Endothelial cell of umbilical vein (primary cell): Measurements from ENCODE around the gene SYNE1. TPM values are rescaled to one million over a fixed set of nuclear protein-coding genes. Genes with fewer than 3 reads are reported as not detected.

Experiments used
- BruUV-seq: library from RNA; stranded (reverse); fragments of 400-500 nt; replicated peaks from 2 replicates; lab custom pipeline; 2021; lab: Mats Ljungman, UMichigan
- CTCF ChIA-PET: fragments of 300-600, 350-600 bp; sonication (Branson Sonifier 250); formaldehyde crosslinking; loops from one replicate; lab custom pipeline; 2021; ENCODE audit warnings: antibody characterized with exemption, inconsistent platforms; lab: Charles Lee
- POLR2A ChIA-PET: fragments of 300-600, 350-600 bp; sonication (Branson Sonifier 250); formaldehyde crosslinking; loops from one replicate; lab custom pipeline; 2021; ENCODE audit warnings: antibody characterized with exemption, inconsistent platforms; lab: Charles Lee
- DNase-seq: peaks from one replicate; pipeline ENCODE4 v3.0.0-alpha.2; 2011; ENCODE audit warnings: low read depth, low spot score
- FAIRE-seq: peaks from 2 replicates; lab custom pipeline; 2011; peaks lifted over from hg19 to GRCh38; lab: Jason Lieb, UNC
- H2AFZ ChIP-seq: 2 replicates; pipeline ENCODE4 v1.6.0; 2012; ENCODE audit warnings: low read depth, low read length, control low read depth, inconsistent platforms
- H3K27ac ChIP-seq: 2 replicates; pipeline ENCODE4 v1.5.1; 2011; ENCODE audit warnings: low read depth, mild to moderate bottlenecking, control low read depth, low read length, moderate library complexity; ENCODE audit not compliant: insufficient read depth
- H3K27me3 ChIP-seq, 2 experiments: 2 replicates each; pipeline versions ENCODE4 v1.6.0 to v1.6.1; 2011; ENCODE audit warnings: low read length in 2 of 2, mixed read lengths in 1 of 2; ENCODE audit not compliant: control insufficient read depth in 2 of 2, insufficient read depth in 2 of 2
- H3K36me3 ChIP-seq, 2 experiments: 2 replicates in 1 of 2; 3 replicates in 1 of 2; pipeline ENCODE4 v1.5.1; 2011; ENCODE audit warnings: low read length in 2 of 2, mild to moderate bottlenecking in 1 of 2, moderate library complexity in 1 of 2; ENCODE audit not compliant: control insufficient read depth in 2 of 2, insufficient read depth in 2 of 2; ENCODE audit errors: extremely low read depth in 1 of 2
- H3K4me1 ChIP-seq: 3 replicates; pipeline ENCODE4 v1.5.1; 2011; ENCODE audit warnings: mild to moderate bottlenecking, low read length; ENCODE audit not compliant: control insufficient read depth, insufficient read depth; ENCODE audit errors: extremely low read depth
- H3K4me2 ChIP-seq: 2 replicates; pipeline ENCODE4 v1.6.1; 2011; ENCODE audit warnings: low read length, control low read depth, mixed read lengths; ENCODE audit not compliant: insufficient read depth
- H3K4me3 ChIP-seq, 3 experiments: fragments of 200-600 bp in 1 of 3; sonication (generic), shearing (Covaris generic) in 1 of 3; replicated peaks in 1 of 3; 2 replicates each; pipeline ENCODE4 v1.5.1; 2011 to 2016; ENCODE audit warnings: control low read depth in 3 of 3, low read length in 3 of 3, mild to moderate bottlenecking in 2 of 3, inconsistent platforms in 1 of 3, low read depth in 1 of 3, moderate library complexity in 1 of 3; ENCODE audit not compliant: insufficient read depth in 1 of 3
- H3K79me2 ChIP-seq: 2 replicates; pipeline ENCODE4 v1.6.0; 2012; ENCODE audit warnings: low read length, inconsistent platforms; ENCODE audit not compliant: control insufficient read depth, insufficient read depth
- H3K9ac ChIP-seq: replicated peaks from 2 replicates; pipeline ENCODE3; 2011; ENCODE audit warnings: low read length, control low read depth; ENCODE audit not compliant: insufficient read depth; ENCODE audit errors: extremely low read depth
- H3K9me1 ChIP-seq: replicated peaks from 3 replicates; pipeline ENCODE4 v1.6.0; 2011; ENCODE audit warnings: mild to moderate bottlenecking, low read length; ENCODE audit not compliant: control insufficient read depth, insufficient read depth; ENCODE audit errors: extremely low read depth
- H3K9me3 ChIP-seq: replicated peaks from 2 replicates; pipeline ENCODE4 v1.5.1; 2012; ENCODE audit warnings: low read length, inconsistent platforms; ENCODE audit not compliant: control insufficient read depth, insufficient read depth
- H4K20me1 ChIP-seq: replicated peaks from 2 replicates; pipeline ENCODE3; 2011; ENCODE audit warnings: mild to moderate bottlenecking, low read length; ENCODE audit not compliant: control insufficient read depth, insufficient read depth; ENCODE audit errors: extremely low read depth
- CTCF ChIP-seq, 2 donors: IDR thresholded peaks; 1 replicate in 1 of 2; 2 replicates in 1 of 2; pipeline ENCODE4 v1.5.1; 2011; ENCODE audit warnings: low read length in 2 of 2, mild to moderate bottlenecking in 2 of 2, moderate library complexity in 2 of 2, control low read depth in 1 of 2, inconsistent platforms in 1 of 2, low read depth in 1 of 2; ENCODE audit not compliant: insufficient read depth in 1 of 2; ENCODE audit errors: extremely low read depth in 1 of 2
- EZH2 ChIP-seq: IDR thresholded peaks from 2 replicates; pipeline ENCODE4 v1.6.1; 2012; ENCODE audit warnings: borderline replicate concordance, low read depth, mild to moderate bottlenecking, moderate library complexity, low read length, inconsistent platforms; ENCODE audit not compliant: severe bottlenecking
- FOS ChIP-seq: IDR thresholded peaks from 2 replicates; pipeline ENCODE4 v1.6.1; 2011; ENCODE audit warnings: mild to moderate bottlenecking, low read length, moderate library complexity, borderline replicate concordance; ENCODE audit not compliant: insufficient read depth
- GATA2 ChIP-seq: IDR thresholded peaks from 2 replicates; pipeline ENCODE4 v1.7.0; 2011; ENCODE audit warnings: low read depth, mild to moderate bottlenecking, moderate library complexity, mixed read lengths, low read length; ENCODE audit not compliant: insufficient read length, insufficient read depth
- JUN ChIP-seq: IDR thresholded peaks from 2 replicates; pipeline ENCODE4 v1.6.1; 2011; ENCODE audit warnings: borderline replicate concordance, low read depth; ENCODE audit not compliant: insufficient read length, insufficient read depth
- MAX ChIP-seq: IDR thresholded peaks from 2 replicates; pipeline ENCODE4 v1.6.1; 2011; ENCODE audit not compliant: insufficient read depth, insufficient read length
- MYC ChIP-seq: IDR thresholded peaks from one replicate; pipeline ENCODE4 v1.6.1; 2011; ENCODE audit warnings: mild to moderate bottlenecking, low read depth, low read length
- POLR2A ChIP-seq: IDR thresholded peaks from 2 replicates; pipeline ENCODE4 v1.6.1; 2012; ENCODE audit warnings: low read depth, mild to moderate bottlenecking, control low read depth, low read length
- POLR2AphosphoS5 ChIP-seq: IDR thresholded peaks from 2 replicates; pipeline ENCODE4 v1.6.1; 2012; ENCODE audit warnings: low read depth, mild to moderate bottlenecking, control low read depth, low read length, moderate library complexity; ENCODE audit not compliant: insufficient read depth
- dilution Hi-C: fragments of 300-500 bp; cut with MboI; formaldehyde crosslinking; loops from one replicate; pipeline ENCODE4 v1.15.0; 2019; ENCODE audit warnings: low sequenced_read_pairs; ENCODE audit not compliant: extremely low pct_ligation_motif_present
- intact Hi-C: fragments of 100-400 bp; cut with micrococcal nuclease; formaldehyde crosslinking; loops from one replicate; pipeline ENCODE4 v1.10.0; 2022
- polyA plus RNA-seq, 4 experiments: library from polyadenylated mRNA; depleted of rRNA in 3 of 4; stranded (reverse) in 3 of 4; unstranded in 1 of 4; fragments of >200 nt; gene quantifications; 2 replicates each; pipeline versions ENCODE4 v1.2.1 to v1.2.3, GENCODE V29; 2011 to 2012; ENCODE audit warnings: missing spikeins in 1 of 4
- total RNA-seq: library from RNA; stranded (reverse); gene quantifications from 2 replicates; pipeline ENCODE4 v1.2.3, GENCODE V29; 2021

Gene SYNE1
- total and polyA plus RNA-seq, 2 donors (not counting 3 experiments of a cell fraction or from before 2014, with no cell fraction given) = 26.5 to 52.3 TPM

- H3K27ac ChIP-seq = no peak overlapping the region
- H3K9me1 ChIP-seq = no peaks in the 10 kb centered on the region
- peaks cover 0 to 2% of the 10 kb centered on the region in 2 experiments for H3K36me3 ChIP-seq
- BruUV-seq = no TSS peak
- H3K4me1 ChIP-seq = no peaks in the 10 kb centered on the region
- H3K27me3 ChIP-seq = no peaks in the 10 kb centered on the region
- dilution Hi-C loops = no loop called here
- no peaks in the 10 kb centered on the region for H3K79me2 ChIP-seq
- H3K9ac ChIP-seq = no peak overlapping the region
- intact Hi-C loops = no loop called here
- no peaks in the 10 kb centered on the region for H3K9me3 ChIP-seq
- no peak overlapping the region for H3K4me3 ChIP-seq
- ChIA-PET CTCF (interaction anchor here (1.0 to 1.2 kb wide), 2 partner anchors 12 to 13 kb away, joined by 3 to 5 read pairs; no protein-coding TSS in a partner anchor), POLR2A (no interaction called here)
- DNase-seq (peak; percentile 33), FAIRE-seq (no peak)
- TF ChIP-seq MAX = no peak
- TF ChIP-seq FOS = no peak
- no peak for TF ChIP-seq MYC
- no peak for TF ChIP-seq GATA2
- H3K4me2 ChIP-seq = no peak overlapping the region
- no peak overlapping the region for H2AFZ ChIP-seq
- no peaks in the 10 kb centered on the region for H4K20me1 ChIP-seq
Measured at GRCh38 chr6:152368751-152369624, 268.2 kb downstream of the SYNE1 start.

- no peak for DNase-seq
- dilution Hi-C loops = no loop called here
- Histone ChIP-seq H3K4me3 (no peak overlapping the region), H4K20me1 (no peaks in the 10 kb centered on the region), H3K4me1 (no peaks in the 10 kb centered on the region), H3K79me2 (no peaks in the 10 kb centered on the region), H3K4me2 (no peak overlapping the region), H3K9me3 (no peaks in the 10 kb centered on the region), H3K9ac (no peak overlapping the region), H3K27me3 (no peaks in the 10 kb centered on the region), H3K9me1 (no peaks in the 10 kb centered on the region), H3K36me3 (peaks cover 0 to 2% of the 10 kb centered on the region in 2 experiments), H3K27ac (no peak overlapping the region), H2AFZ (no peak overlapping the region)
- ChIA-PET POLR2A (no interaction called here), CTCF (interaction anchor here (0.8 to 1.5 kb wide), 5 partner anchors 9 to 583 kb away, joined by 3 to 7 read pairs (median 3); no protein-coding TSS in a partner anchor)
- intact Hi-C loops = no loop called here
- no peak for TF ChIP-seq JUN
- TF ChIP-seq MAX = no peak
- TF ChIP-seq GATA2 = no peak
- TF ChIP-seq FOS = no peak
- no peak for TF ChIP-seq EZH2
- TF ChIP-seq POLR2A = no peak
- no peak for TF ChIP-seq MYC
- TF ChIP-seq POLR2AphosphoS5 = no peak
- TF ChIP-seq CTCF (IDR thresholded peaks at IDR 0.05; ENCODE audit: extremely low read depth in 1 of 2, insufficient read depth in 1 of 2, low read depth in 1 of 2, low read length in 2 of 2) = no peak
- no TSS peak for BruUV-seq
- no peak for FAIRE-seq
Measured at GRCh38 chr6:152364866-152365265, 272.3 kb downstream of the SYNE1 start.
